GM21526 (cell line): ENCODE measurements around the gene FLRT1.
"Not testable (repeated sequence)": the region's sequence is repeated elsewhere in the genome, so short reads cannot be mapped to it uniquely, and the experiment has no call there.

Source experiments
- ATAC-seq: cut with Tn5 transposase; IDR thresholded peaks from one replicate; pipeline ENCODE4 v1.9.1; 2021; ENCODE audit warnings: moderate library complexity; ENCODE audit not compliant: unreplicated experiment, low FRiP score

Gene FLRT1

GRCh38 chr11:64044730-64045393, 9.1 kb downstream of the FLRT1 start:
- no peak for ATAC-seq

- ATAC-seq = no peak
These were observed 10.0 kb downstream of the FLRT1 start for GRCh38 chr11:64045700-64046099.

- ATAC-seq = not testable (repeated sequence)
These were observed 11.6 kb downstream of the FLRT1 start for GRCh38 chr11:64047373-64047772.

GRCh38 chr11:64048042-64048854, 12.5 kb downstream of the FLRT1 start:
- ATAC-seq = no peak

GRCh38 chr11:64049509-64049908, 13.8 kb downstream of the FLRT1 start:
- no peak for ATAC-seq

- ATAC-seq = no peak
These were observed 15.6 kb downstream of the FLRT1 start for GRCh38 chr11:64051297-64051696.

GRCh38 chr11:64052436-64052835, 16.7 kb downstream of the FLRT1 start:
- ATAC-seq = no peak

- ATAC-seq = no peak
These were observed 17.3 kb downstream of the FLRT1 start for GRCh38 chr11:64052938-64053622.

GRCh38 chr11:64053699-64054098, 18.0 kb downstream of the FLRT1 start:
- no peak for ATAC-seq

GRCh38 chr11:64055077-64055476, 19.3 kb downstream of the FLRT1 start:
- ATAC-seq = no peak

GRCh38 chr11:64056213-64056785, 20.6 kb downstream of the FLRT1 start:
- ATAC-seq = no peak

- ATAC-seq = no peak
These were observed 21.1 kb downstream of the FLRT1 start for GRCh38 chr11:64056861-64057260.

- no peak for ATAC-seq
These were observed 22.2 kb downstream of the FLRT1 start for GRCh38 chr11:64057890-64058289.

GRCh38 chr11:64058494-64058893, 22.8 kb downstream of the FLRT1 start:
- ATAC-seq = no peak

GRCh38 chr11:64059339-64060140, 23.8 kb downstream of the FLRT1 start:
- no peak for ATAC-seq

- no peak for ATAC-seq
These were observed 24.6 kb downstream of the FLRT1 start for GRCh38 chr11:64060263-64060860.

- no peak for ATAC-seq
These were observed 25.2 kb downstream of the FLRT1 start for GRCh38 chr11:64060861-64061444.

- no peak for ATAC-seq
These were observed 26.7 kb downstream of the FLRT1 start for GRCh38 chr11:64062185-64063039.

GRCh38 chr11:64063777-64064176, 28.0 kb downstream of the FLRT1 start:
- ATAC-seq = no peak
